ENCODE measurements around the gene TMEM42. TPM values are rescaled to one million over a fixed set of nuclear protein-coding genes. Genes with fewer than 3 reads are reported as not detected.

TMEM42 gene
- total RNA-seq, 1 donor from 2014 or later = 16.1 TPM

DNA sequence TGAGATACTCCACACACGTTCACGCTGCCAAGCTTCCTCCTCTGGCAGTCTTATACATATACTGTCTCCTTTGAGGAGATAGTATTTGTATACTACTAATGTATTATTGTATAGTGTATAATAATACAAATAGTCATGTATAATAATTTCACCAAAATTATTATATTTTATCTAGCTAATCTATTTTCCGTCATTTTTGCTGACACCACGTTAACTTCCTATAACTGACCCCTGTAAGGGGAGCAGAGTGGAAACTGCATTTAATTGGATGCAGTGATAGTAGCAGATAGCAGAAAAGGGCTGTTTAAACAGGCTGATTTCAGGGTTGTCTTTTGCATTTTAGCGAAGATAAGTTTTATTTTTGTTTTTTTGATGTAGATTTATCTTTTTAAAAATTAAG is 30.5 kb upstream of the TMEM42 start:
- TF ChIP-seq, protein P1, sequence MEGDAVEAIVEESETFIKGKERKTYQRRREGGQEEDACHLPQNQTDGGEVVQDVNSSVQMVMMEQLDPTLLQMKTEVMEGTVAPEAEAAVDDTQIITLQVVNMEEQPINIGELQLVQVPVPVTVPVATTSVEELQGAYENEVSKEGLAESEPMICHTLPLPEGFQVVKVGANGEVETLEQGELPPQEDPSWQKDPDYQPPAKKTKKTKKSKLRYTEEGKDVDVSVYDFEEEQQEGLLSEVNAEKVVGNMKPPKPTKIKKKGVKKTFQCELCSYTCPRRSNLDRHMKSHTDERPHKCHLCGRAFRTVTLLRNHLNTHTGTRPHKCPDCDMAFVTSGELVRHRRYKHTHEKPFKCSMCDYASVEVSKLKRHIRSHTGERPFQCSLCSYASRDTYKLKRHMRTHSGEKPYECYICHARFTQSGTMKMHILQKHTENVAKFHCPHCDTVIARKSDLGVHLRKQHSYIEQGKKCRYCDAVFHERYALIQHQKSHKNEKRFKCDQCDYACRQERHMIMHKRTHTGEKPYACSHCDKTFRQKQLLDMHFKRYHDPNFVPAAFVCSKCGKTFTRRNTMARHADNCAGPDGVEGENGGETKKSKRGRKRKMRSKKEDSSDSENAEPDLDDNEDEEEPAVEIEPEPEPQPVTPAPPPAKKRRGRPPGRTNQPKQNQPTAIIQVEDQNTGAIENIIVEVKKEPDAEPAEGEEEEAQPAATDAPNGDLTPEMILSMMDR (conservative IDR thresholded peaks at IDR 0.05) = no peak
- Mint-ChIP-seq H3K4me1 (ENCODE audit: unreplicated experiment) (no peaks in the 10 kb centered on the region), H3K9me3 (no peaks in the 10 kb centered on the region), H3K27ac (no peak overlapping the region), H3K36me3 (peaks cover 13% of the 10 kb centered on the region), H3K4me3 (no peak overlapping the region), H3K27me3 (no peaks in the 10 kb centered on the region)
- DNase-seq (ENCODE audit: extremely low spot score, unreplicated experiment) = no peak

DNA sequence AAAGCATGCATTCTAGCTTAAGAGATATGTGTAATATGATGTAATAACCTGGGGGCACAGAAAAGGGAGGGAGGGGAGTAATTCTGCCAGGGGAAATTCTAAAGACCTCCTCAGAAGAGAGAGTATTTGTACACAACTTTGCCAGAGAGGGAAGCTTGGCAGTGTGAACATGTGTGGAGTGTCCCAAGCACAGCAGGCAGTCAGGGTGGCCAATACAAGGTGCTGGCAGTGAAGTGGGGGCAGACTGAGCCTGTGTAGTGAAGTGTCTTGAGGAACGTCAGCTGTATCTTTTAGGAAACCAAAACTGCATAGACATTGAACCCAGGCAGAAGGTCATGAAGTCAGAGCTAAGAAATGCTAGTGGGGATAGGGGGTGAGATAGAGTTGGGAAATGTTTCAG is 29.7 kb upstream of the TMEM42 start:
- Mint-ChIP-seq H3K4me1 (ENCODE audit: unreplicated experiment) (no peaks in the 10 kb centered on the region), H3K36me3 (peaks cover 18% of the 10 kb centered on the region), H3K27me3 (no peaks in the 10 kb centered on the region), H3K27ac (no peak overlapping the region), H3K4me3 (no peak overlapping the region), H3K9me3 (no peaks in the 10 kb centered on the region)
- DNase-seq (ENCODE audit: extremely low spot score, unreplicated experiment) = no peak
- TF ChIP-seq, protein P1 (conservative IDR thresholded peaks at IDR 0.05) = no peak

- TF ChIP-seq, protein P1 (conservative IDR thresholded peaks at IDR 0.05) = no peak
- H3K4me1 Mint-ChIP-seq (ENCODE audit: unreplicated experiment) = no peaks in the 10 kb centered on the region
- H3K9me3 Mint-ChIP-seq = no peaks in the 10 kb centered on the region
- H3K4me3 Mint-ChIP-seq = no peak overlapping the region
- H3K36me3 Mint-ChIP-seq = peaks cover 21% of the 10 kb centered on the region
- H3K27ac Mint-ChIP-seq = no peak overlapping the region
- H3K27me3 Mint-ChIP-seq = no peaks in the 10 kb centered on the region
- no peak for DNase-seq (ENCODE audit: extremely low spot score, unreplicated experiment)
These were observed 28.7 kb upstream of the TMEM42 start for GRCh38 chr3:44832965-44833364.

- DNase-seq (ENCODE audit: extremely low spot score, unreplicated experiment) = no peak
- peaks cover 25% of the 10 kb centered on the region for H3K36me3 Mint-ChIP-seq
- no peak overlapping the region for H3K27ac Mint-ChIP-seq
- no peak overlapping the region for H3K4me3 Mint-ChIP-seq
- TF ChIP-seq, protein P1 (conservative IDR thresholded peaks at IDR 0.05) = no peak
- no peaks in the 10 kb centered on the region for H3K4me1 Mint-ChIP-seq (ENCODE audit: unreplicated experiment)
- no peaks in the 10 kb centered on the region for H3K27me3 Mint-ChIP-seq
- no peaks in the 10 kb centered on the region for H3K9me3 Mint-ChIP-seq
These were observed 28.3 kb upstream of the TMEM42 start for GRCh38 chr3:44833394-44833793.

DNA sequence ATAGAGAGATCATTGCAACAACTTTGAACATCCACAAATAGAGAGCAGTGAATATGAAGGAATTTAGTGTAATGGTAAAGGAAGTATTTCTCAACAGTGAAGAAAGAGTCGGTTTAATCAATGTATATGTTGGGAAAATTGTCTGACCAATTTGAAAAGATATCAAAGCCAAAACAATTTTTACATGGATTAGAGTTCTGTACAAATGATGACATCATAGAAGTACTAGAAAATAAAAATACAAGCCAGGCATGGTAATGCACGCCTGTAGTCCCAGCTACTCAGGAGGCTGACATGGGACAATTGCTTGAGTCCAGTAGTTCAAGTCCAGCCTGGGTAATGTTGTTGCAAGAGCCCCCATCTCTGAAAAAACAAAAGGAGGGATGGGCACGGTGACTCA is 26.0 kb upstream of the TMEM42 start:
- Mint-ChIP-seq H3K4me3 (no peak overlapping the region), H3K4me1 (ENCODE audit: unreplicated experiment) (no peaks in the 10 kb centered on the region), H3K9me3 (no peaks in the 10 kb centered on the region), H3K36me3 (peaks cover 34% of the 10 kb centered on the region), H3K27ac (no peak overlapping the region), H3K27me3 (no peaks in the 10 kb centered on the region)
- TF ChIP-seq, protein P1 (conservative IDR thresholded peaks at IDR 0.05) = no peak
- no peak for DNase-seq (ENCODE audit: extremely low spot score, unreplicated experiment)

- no peaks in the 10 kb centered on the region for H3K9me3 Mint-ChIP-seq
- H3K27me3 Mint-ChIP-seq = no peaks in the 10 kb centered on the region
- TF ChIP-seq, protein P1 (conservative IDR thresholded peaks at IDR 0.05) = no peak
- H3K4me3 Mint-ChIP-seq = no peak overlapping the region
- H3K36me3 Mint-ChIP-seq = peaks cover 21% of the 10 kb centered on the region
- peaks cover 16% of the 10 kb centered on the region for H3K4me1 Mint-ChIP-seq (ENCODE audit: unreplicated experiment)
- DNase-seq (ENCODE audit: extremely low spot score, unreplicated experiment) = no peak
- H3K27ac Mint-ChIP-seq = no peak overlapping the region
These were observed 19.3 kb upstream of the TMEM42 start for GRCh38 chr3:44842376-44842775.

Data from type B pancreatic cell (in vitro differentiated cells).